HUES64 (cell line): ENCODE data around the gene CASP7. TPM values are rescaled to one million over a fixed set of nuclear protein-coding genes. Genes with fewer than 3 reads are reported as not detected.

ENCODE experiments used
- H3K27ac ChIP-seq: 2 replicates; pipeline ENCODE4 v1.7.0; 2013; ENCODE audit warnings: low read depth, low read length, inconsistent platforms
- H3K27me3 ChIP-seq: 2 replicates; pipeline ENCODE4 v1.6.1; 2013; ENCODE audit warnings: mild to moderate bottlenecking, low read length; ENCODE audit not compliant: insufficient read depth
- H3K36me3 ChIP-seq: 2 replicates; pipeline ENCODE4 v1.6.1; 2013; ENCODE audit warnings: mild to moderate bottlenecking, low read length; ENCODE audit not compliant: insufficient read depth
- H3K4me1 ChIP-seq: 2 replicates; pipeline ENCODE4 v1.6.1; 2013; ENCODE audit warnings: mild to moderate bottlenecking, low read length, moderate library complexity; ENCODE audit not compliant: insufficient read depth
- H3K4me3 ChIP-seq: 2 replicates; pipeline ENCODE4 v1.5.1; 2013; ENCODE audit warnings: mild to moderate bottlenecking, low read length, moderate library complexity
- H3K9ac ChIP-seq: 2 replicates; pipeline ENCODE4 v1.6.1; 2013; ENCODE audit warnings: mild to moderate bottlenecking, low read depth, low read length
- H3K9me3 ChIP-seq: 2 replicates; pipeline ENCODE4 v1.6.1; 2013; ENCODE audit warnings: low read depth, low read length; ENCODE audit not compliant: insufficient read depth
- WGBS: fragments of 150-250, 120-280 bp; methylation state at CpG from one replicate; pipeline ENCODE4 v1.1.7; 2013; ENCODE audit warnings: missing lambda C conversion rate; 5-methylcytosine and 5-hydroxymethylcytosine counted together
- polyA plus RNA-seq, 2 experiments: library from polyadenylated mRNA; stranded (reverse); fragments of 50-300 nt; gene quantifications; one replicate each; pipeline ENCODE4 v1.2.3, GENCODE V29; 2013

Gene CASP7
- 3.5 TPM for polyA plus RNA-seq (2013, experiment 1 of 2)
- polyA plus RNA-seq (2013, experiment 2 of 2): 5.0 TPM

- no peaks in the 10 kb centered on the region for H3K4me1 ChIP-seq
- peak within 1 kb of the TSS; percentile 3; the same call in 1 of the 2 replicates for H3K27ac ChIP-seq
- peaks cover 11% of the 10 kb centered on the region for H3K27me3 ChIP-seq
- WGBS: under 1% methylated on average over 68 of the region's 68 CpGs
- H3K4me3 ChIP-seq: peak within 1 kb of the TSS; percentile 74
- H3K9ac ChIP-seq: peak within 1 kb of the TSS; percentile 63
- no peaks in the 10 kb centered on the region for H3K36me3 ChIP-seq
- H3K9me3 ChIP-seq: no peaks in the 10 kb centered on the region
Measured at GRCh38 chr10:113679463-113680189, at the start of gene CASP7. CASP7 (plus strand) TSS chr10:113679912; CDS start chr10:113697494, 17,582 bp downstream.

- Histone ChIP-seq H3K36me3 (no peaks in the 10 kb centered on the region), H3K27me3 (no peaks in the 10 kb centered on the region), H3K9ac (no peak overlapping the region), H3K9me3 (peaks cover 2% of the 10 kb centered on the region; the same call in 1 of the 2 replicates), H3K27ac (no peak overlapping the region), H3K4me1 (peaks cover 15% of the 10 kb centered on the region), H3K4me3 (no peak overlapping the region)
- 89% methylated on average over 5 of the region's 5 CpGs for WGBS
Measured at GRCh38 chr10:113630929-113631533, 48.7 kb upstream of the CASP7 start.

DNA sequence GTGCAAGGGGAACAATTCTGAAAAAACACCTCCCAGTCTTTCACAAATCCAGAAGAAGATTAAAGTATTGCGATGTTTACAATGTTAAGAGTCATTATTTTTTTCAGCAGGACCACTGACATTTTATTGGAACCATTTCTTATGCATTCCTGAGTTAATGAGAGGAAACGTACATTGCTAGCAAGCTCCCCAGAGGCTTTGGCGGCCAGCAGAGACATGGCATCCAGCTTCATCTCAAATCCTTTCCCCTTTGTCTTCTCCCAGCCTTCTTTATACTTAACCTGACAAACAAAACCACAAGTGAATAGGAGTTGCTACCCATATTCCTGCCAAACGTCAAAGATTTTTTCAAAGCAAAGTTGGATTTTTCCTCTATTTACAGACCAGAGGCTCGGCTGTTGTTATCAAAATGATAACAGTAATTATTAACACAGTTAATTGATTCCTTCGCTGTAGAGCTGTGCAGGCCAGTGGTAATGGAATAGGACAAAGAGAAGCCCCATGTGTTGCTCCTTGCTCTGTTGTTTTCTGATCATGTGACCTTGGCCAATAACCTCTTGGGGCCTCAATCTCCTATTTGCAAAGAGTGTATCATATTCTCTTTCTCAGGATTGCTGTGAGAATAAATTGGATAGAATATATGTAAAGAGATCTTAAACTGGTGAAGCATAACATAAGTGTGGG, 47.9 kb upstream of the CASP7 start:
- Histone ChIP-seq H3K27ac (no peak overlapping the region), H3K4me3 (no peak overlapping the region), H3K9ac (no peak overlapping the region), H3K9me3 (peaks cover 2% of the 10 kb centered on the region; the same call in 1 of the 2 replicates), H3K27me3 (no peaks in the 10 kb centered on the region), H3K4me1 (peaks cover 13% of the 10 kb centered on the region), H3K36me3 (no peaks in the 10 kb centered on the region)
- WGBS: 80% methylated on average over 5 of the region's 6 CpGs

GRCh38 chr10:113639966-113640365, 39.7 kb upstream of the CASP7 start:
- Histone ChIP-seq H3K9ac (no peak overlapping the region), H3K4me3 (no peak overlapping the region), H3K27me3 (no peaks in the 10 kb centered on the region), H3K4me1 (no peaks in the 10 kb centered on the region), H3K36me3 (no peaks in the 10 kb centered on the region), H3K9me3 (0 out of 2 replicates have a peak, but pooled peaks cover 1% of the 10 kb centered on the region), H3K27ac (no peak overlapping the region)
- 78% methylated on average over 3 of the region's 3 CpGs for WGBS

GRCh38 chr10:113641702-113642101, 38.0 kb upstream of the CASP7 start:
- WGBS: 88% methylated on average over 3 of the region's 4 CpGs
- H3K36me3 ChIP-seq: no peaks in the 10 kb centered on the region
- no peaks in the 10 kb centered on the region for H3K9me3 ChIP-seq
- H3K4me1 ChIP-seq: no peaks in the 10 kb centered on the region
- no peak overlapping the region for H3K9ac ChIP-seq
- H3K4me3 ChIP-seq: no peak overlapping the region
- no peak overlapping the region for H3K27ac ChIP-seq
- no peaks in the 10 kb centered on the region for H3K27me3 ChIP-seq

GRCh38 chr10:113643183-113643582, 36.5 kb upstream of the CASP7 start:
- no peaks in the 10 kb centered on the region for H3K36me3 ChIP-seq

GRCh38 chr10:113644185-113645120, 35.3 kb upstream of the CASP7 start:
- Histone ChIP-seq H3K27me3 (no peaks in the 10 kb centered on the region), H3K27ac (no peak overlapping the region), H3K4me1 (no peaks in the 10 kb centered on the region), H3K4me3 (no peak overlapping the region), H3K9ac (no peak overlapping the region), H3K9me3 (no peaks in the 10 kb centered on the region), H3K36me3 (no peaks in the 10 kb centered on the region)
- 61% methylated on average over 5 of the region's 7 CpGs for WGBS

More at GRCh38 chr10:113643183-113643582, 36.5 kb upstream of the CASP7 start:
- Histone ChIP-seq H3K27ac (no peak overlapping the region), H3K9ac (no peak overlapping the region), H3K4me3 (no peak overlapping the region), H3K27me3 (no peaks in the 10 kb centered on the region), H3K9me3 (no peaks in the 10 kb centered on the region), H3K4me1 (no peaks in the 10 kb centered on the region)
- WGBS: 92% methylated on average over 1 of the region's 4 CpGs

DNA sequence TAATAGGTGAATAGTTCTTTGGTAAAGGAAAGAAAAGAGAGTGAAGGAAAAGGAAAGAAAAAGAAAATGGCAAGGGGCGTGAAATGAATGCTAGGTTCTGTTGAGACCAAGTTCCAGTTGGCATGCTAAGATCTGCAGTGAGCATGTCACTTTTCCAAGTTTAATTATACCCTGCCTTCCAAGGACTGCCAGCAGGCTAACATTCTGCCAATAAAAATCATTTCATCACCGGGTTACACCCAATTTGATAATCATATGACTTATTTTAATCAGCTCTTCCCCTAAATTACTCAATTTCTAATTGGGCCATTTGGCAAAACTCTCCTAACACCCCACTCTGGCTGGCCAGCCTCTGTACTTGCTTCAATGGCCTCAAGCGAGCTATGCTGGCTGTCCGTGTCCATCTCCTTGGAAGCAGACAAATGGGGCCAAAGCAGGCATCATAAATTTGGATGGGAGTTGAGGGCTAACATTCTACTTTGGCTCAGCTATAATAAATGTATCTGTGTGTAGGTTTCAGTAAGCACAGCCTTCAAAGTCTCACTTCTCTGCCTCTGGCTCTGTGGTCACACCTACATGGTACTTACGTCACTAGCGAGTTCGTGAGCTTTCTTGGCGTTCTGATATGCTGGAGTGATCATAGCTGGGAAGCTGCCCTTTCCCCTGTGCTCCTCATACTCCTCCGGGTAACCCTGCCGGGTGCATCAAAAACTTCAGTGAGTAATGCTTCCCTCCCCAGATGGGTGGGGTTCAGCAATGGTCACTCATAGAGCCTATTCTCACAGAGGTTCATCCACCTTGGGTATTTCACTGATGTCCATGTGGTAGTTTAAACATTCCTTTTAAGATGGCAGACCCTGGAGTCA, 33.1 kb upstream of the CASP7 start:
- no peak overlapping the region for H3K27ac ChIP-seq
- H3K36me3 ChIP-seq: no peaks in the 10 kb centered on the region
- WGBS: 95% methylated on average over 10 of the region's 10 CpGs
- no peaks in the 10 kb centered on the region for H3K27me3 ChIP-seq
- no peaks in the 10 kb centered on the region for H3K9me3 ChIP-seq
- H3K9ac ChIP-seq: no peak overlapping the region
- no peak overlapping the region for H3K4me3 ChIP-seq
- H3K4me1 ChIP-seq: no peaks in the 10 kb centered on the region

DNA sequence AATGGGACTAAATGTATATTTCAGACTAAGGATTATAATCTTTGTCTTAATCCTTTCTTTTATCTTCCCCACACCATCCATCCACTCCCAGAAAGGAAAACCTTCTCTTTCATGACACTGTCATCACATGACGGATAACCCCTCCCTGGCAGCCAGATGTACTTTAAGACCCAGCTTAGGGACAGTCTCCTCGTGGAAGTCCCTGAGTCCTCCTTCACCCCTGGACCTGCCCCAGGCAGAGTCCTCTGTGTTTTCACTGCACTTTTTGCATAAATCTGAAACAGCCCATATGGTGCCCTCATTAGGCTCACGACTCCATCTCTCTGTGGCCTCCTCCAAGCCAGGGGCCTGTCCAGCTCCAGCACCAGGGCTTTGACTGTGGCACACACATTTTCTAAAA, 31.9 kb upstream of the CASP7 start:
- no peaks in the 10 kb centered on the region for H3K36me3 ChIP-seq
- no peaks in the 10 kb centered on the region for H3K4me1 ChIP-seq
- no peaks in the 10 kb centered on the region for H3K27me3 ChIP-seq
- H3K27ac ChIP-seq: no peak overlapping the region
- no peak overlapping the region for H3K4me3 ChIP-seq
- no peak overlapping the region for H3K9ac ChIP-seq
- no peaks in the 10 kb centered on the region for H3K9me3 ChIP-seq
- WGBS: 83% methylated on average over 3 of the region's 3 CpGs

- Histone ChIP-seq H3K27me3 (no peaks in the 10 kb centered on the region; the same call in 1 of the 2 replicates), H3K9ac (no peak overlapping the region), H3K4me3 (no peak overlapping the region), H3K4me1 (no peaks in the 10 kb centered on the region), H3K27ac (no peak overlapping the region), H3K36me3 (no peaks in the 10 kb centered on the region), H3K9me3 (no peaks in the 10 kb centered on the region)
- WGBS: 67% methylated on average over 3 of the region's 3 CpGs
Measured at GRCh38 chr10:113648478-113648877, 31.2 kb upstream of the CASP7 start.
